Osteoblast (primary cell): ENCODE data around the gene PRSS23. TPM values are rescaled to one million over a fixed set of nuclear protein-coding genes. Genes with fewer than 3 reads are reported as not detected.
A peak's percentile ranks its signal among the peaks of the same experiment; 100 is the strongest.

Experiments
- DNase-seq: peaks from one replicate; pipeline ENCODE4 v3.0.0; 2011; ENCODE audit warnings: low spot score, mixed read lengths; ENCODE audit not compliant: insufficient read length; ENCODE audit errors: missing footprints
- H2AFZ ChIP-seq: 2 replicates; pipeline ENCODE4 v1.6.0; 2011; ENCODE audit warnings: mild to moderate bottlenecking, low read length
- H3K27ac ChIP-seq: 2 replicates; pipeline ENCODE4 v1.5.1; 2011; ENCODE audit warnings: mild to moderate bottlenecking, low read depth, low read length, moderate library complexity
- H3K27me3 ChIP-seq: 2 replicates; pipeline ENCODE4 v1.6.0; 2012; ENCODE audit warnings: mild to moderate bottlenecking, control low read depth, inconsistent platforms, low read length, moderate library complexity; ENCODE audit not compliant: insufficient read depth
- H3K36me3 ChIP-seq: 2 replicates; pipeline ENCODE4 v1.5.1; 2011; ENCODE audit warnings: mild to moderate bottlenecking, low read length, control low read depth, moderate library complexity; ENCODE audit not compliant: insufficient read depth
- H3K4me1 ChIP-seq: 2 replicates; pipeline ENCODE4 v1.5.1; 2011; ENCODE audit warnings: mild to moderate bottlenecking, low read length, control low read depth, moderate library complexity; ENCODE audit not compliant: insufficient read depth
- H3K4me2 ChIP-seq: 2 replicates; pipeline ENCODE4 v1.6.0; 2011; ENCODE audit warnings: mild to moderate bottlenecking, low read length; ENCODE audit not compliant: insufficient read depth
- H3K4me3 ChIP-seq: fragments of 200-600 bp; sonication (generic); 3 replicates; pipeline ENCODE4 v1.5.1; 2012; ENCODE audit warnings: mild to moderate bottlenecking, low read length, inconsistent platforms; ENCODE audit not compliant: insufficient read depth
- H3K79me2 ChIP-seq: 2 replicates; pipeline ENCODE4 v1.6.0; 2012; ENCODE audit warnings: mild to moderate bottlenecking, low read length, control low read depth, inconsistent platforms; ENCODE audit not compliant: insufficient read depth
- H3K9me3 ChIP-seq: 2 replicates; pipeline ENCODE4 v1.5.1; 2011; ENCODE audit warnings: low read depth, low read length, control low read depth
- H4K20me1 ChIP-seq: 2 replicates; pipeline ENCODE4 v1.6.0; 2012; ENCODE audit warnings: mild to moderate bottlenecking, low read length, control low read depth; ENCODE audit not compliant: insufficient read depth
- total RNA-seq: library from RNA; depleted of rRNA; stranded (reverse); fragments of >200 nt; gene quantifications from 2 replicates; pipeline ENCODE4 v1.2.3, GENCODE V29; 2012
- TF ChIP-seq, protein P1 (sequence below): IDR thresholded peaks from 2 replicates; pipeline ENCODE4 v1.5.1; 2011; ENCODE audit warnings: mild to moderate bottlenecking, low read depth, low read length, moderate library complexity; ENCODE audit errors: extremely low read depth

Gene PRSS23
- total RNA-seq, 1 donor: 826 TPM

DNA sequence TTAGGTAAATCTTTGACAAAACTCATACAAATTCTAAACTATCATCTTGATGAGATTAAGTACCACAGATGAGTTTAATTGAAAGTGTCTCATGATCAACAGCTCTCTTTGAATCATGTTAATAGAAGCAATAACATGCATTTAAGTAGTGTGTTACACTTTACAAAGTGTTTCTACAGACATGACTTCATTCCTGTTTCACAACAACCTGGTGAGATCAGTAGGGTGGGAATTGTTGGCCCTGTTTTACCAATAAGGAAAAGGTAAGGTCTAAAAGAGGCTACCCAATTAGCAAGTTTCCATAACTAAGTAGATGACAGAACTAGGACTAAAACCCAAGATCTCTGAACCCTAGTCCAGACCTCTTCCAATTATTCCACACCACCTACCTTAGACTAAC lies 12.7 kb upstream of the PRSS23 start:
- H3K27ac ChIP-seq: no peak overlapping the region
- no peaks in the 10 kb centered on the region for H3K36me3 ChIP-seq
- no peak overlapping the region for H3K4me3 ChIP-seq
- no peaks in the 10 kb centered on the region for H3K79me2 ChIP-seq
- H2AFZ ChIP-seq: no peak overlapping the region
- H3K27me3 ChIP-seq: no peaks in the 10 kb centered on the region
- H4K20me1 ChIP-seq: no peaks in the 10 kb centered on the region
- peaks cover 19% of the 10 kb centered on the region for H3K4me1 ChIP-seq
- H3K4me2 ChIP-seq: no peak overlapping the region
- H3K9me3 ChIP-seq: no peaks in the 10 kb centered on the region
- TF ChIP-seq, protein P1, sequence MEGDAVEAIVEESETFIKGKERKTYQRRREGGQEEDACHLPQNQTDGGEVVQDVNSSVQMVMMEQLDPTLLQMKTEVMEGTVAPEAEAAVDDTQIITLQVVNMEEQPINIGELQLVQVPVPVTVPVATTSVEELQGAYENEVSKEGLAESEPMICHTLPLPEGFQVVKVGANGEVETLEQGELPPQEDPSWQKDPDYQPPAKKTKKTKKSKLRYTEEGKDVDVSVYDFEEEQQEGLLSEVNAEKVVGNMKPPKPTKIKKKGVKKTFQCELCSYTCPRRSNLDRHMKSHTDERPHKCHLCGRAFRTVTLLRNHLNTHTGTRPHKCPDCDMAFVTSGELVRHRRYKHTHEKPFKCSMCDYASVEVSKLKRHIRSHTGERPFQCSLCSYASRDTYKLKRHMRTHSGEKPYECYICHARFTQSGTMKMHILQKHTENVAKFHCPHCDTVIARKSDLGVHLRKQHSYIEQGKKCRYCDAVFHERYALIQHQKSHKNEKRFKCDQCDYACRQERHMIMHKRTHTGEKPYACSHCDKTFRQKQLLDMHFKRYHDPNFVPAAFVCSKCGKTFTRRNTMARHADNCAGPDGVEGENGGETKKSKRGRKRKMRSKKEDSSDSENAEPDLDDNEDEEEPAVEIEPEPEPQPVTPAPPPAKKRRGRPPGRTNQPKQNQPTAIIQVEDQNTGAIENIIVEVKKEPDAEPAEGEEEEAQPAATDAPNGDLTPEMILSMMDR: no peak
- no peak for DNase-seq

DNA sequence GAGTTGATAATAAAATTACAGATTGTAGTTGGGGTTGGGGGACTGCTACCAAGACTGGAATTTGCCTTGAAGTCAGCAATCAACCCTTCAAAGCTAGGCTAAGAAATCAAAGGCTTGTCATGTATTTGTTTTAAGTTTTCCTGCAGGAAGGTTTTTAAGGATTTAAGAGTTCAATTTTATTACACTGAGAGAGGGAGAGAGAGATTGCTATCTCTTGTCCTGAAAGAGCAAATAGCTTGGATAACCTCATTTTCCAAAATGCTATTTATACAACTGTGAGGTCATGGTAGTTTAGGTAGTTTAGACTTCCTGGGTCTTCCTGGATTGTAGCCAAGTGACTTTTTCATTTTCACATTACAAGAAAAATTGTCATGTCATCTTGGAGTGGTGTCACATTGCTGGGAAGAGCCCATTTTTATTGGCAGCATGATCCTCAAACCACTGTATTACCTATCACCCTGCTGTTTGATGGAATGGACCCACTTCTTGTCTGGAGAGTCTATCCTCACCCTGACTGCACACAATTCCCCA lies 10.1 kb upstream of the PRSS23 start:
- Histone ChIP-seq H3K79me2 (no peaks in the 10 kb centered on the region), H3K4me1 (peaks cover 7% of the 10 kb centered on the region), H3K4me3 (no peak overlapping the region), H4K20me1 (no peaks in the 10 kb centered on the region), H3K27ac (no peak overlapping the region), H3K9me3 (no peaks in the 10 kb centered on the region), H3K36me3 (no peaks in the 10 kb centered on the region), H3K27me3 (no peaks in the 10 kb centered on the region), H3K4me2 (no peak overlapping the region), H2AFZ (no peak overlapping the region)
- TF ChIP-seq, protein P1: no peak
- no peak for DNase-seq

DNA sequence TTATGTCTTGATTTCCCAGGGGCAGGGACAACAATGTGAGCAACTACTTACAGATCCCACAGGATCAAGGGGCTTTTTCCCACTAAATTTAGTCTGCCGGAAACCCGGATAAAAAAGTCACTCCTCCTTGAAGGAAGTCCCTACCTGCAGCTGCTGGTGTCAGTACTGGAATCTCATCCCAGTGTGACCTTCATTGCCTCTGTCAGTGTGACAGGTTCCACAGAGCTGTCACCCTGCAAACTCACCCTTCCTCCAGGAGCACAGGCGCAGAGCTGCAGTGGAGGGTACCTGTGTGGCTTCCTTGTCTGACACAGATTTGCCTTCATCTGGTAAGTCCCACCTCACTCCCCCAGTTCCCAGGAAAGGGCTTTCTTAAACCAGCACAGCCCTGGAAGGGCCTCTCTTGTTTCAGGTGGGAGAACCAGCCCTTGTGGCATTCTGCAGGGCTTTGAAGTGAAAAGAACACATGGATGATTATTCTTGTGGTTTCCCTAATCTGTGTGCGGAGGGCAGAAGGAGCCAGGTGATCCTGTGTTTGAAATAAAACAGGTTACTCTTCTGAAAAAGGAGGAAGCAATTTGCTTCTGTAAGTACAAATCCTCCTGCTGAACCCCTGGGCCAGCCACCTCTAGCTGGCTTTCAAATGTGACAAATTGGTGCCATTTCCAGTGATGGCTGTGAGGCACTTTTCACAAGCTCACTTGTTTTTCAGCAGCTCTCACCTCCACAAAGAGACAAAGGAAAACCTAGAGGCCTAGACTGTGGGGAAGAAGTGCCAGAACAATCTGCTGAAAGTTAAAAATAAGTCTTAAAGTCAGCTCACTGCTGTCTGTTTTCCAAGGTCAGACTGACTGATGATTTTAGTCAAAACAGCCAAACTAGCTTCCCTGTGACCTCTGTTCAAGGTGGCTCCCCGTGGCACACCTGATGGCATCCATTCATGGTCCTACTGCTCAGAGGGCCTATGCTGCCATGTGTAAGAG lies 9.2 kb upstream of the PRSS23 start:
- Histone ChIP-seq H3K36me3 (no peaks in the 10 kb centered on the region), H3K27me3 (no peaks in the 10 kb centered on the region), H3K27ac (no peak overlapping the region), H3K79me2 (no peaks in the 10 kb centered on the region), H3K4me1 (no peaks in the 10 kb centered on the region), H4K20me1 (no peaks in the 10 kb centered on the region), H3K4me2 (no peak overlapping the region), H3K9me3 (no peaks in the 10 kb centered on the region), H3K4me3 (no peak overlapping the region), H2AFZ (no peak overlapping the region)
- DNase-seq: no peak
- TF ChIP-seq, protein P1: no peak

DNA sequence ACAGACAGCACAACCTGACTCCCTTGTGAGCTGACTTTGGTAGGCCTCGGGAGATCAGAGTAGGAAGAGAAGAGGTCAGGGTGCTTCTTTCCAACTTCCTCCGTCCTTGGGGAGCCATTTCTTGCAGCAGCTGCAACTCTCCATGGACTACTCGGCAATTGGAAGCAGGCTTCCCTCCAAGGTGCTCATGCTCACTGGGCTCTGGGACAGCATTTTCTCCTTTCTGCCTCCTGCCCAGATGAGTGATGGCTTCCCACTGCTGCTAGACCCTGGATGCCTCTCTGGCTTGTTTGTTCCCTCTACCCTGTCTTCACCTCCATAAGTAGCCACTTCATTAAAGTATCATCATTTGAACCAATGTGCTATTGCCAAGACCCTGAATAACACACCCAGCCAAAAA lies 8.2 kb upstream of the PRSS23 start:
- Histone ChIP-seq H3K4me2 (no peak overlapping the region), H3K36me3 (no peaks in the 10 kb centered on the region), H2AFZ (peak overlapping the region; percentile 33), H3K9me3 (no peaks in the 10 kb centered on the region), H3K4me3 (no peak overlapping the region), H3K27me3 (no peaks in the 10 kb centered on the region), H4K20me1 (no peaks in the 10 kb centered on the region), H3K27ac (no peak overlapping the region), H3K79me2 (no peaks in the 10 kb centered on the region), H3K4me1 (no peaks in the 10 kb centered on the region)
- TF ChIP-seq, protein P1: no peak
- no peak for DNase-seq
